GM21529 (cell line): ENCODE measurements around the gene P2RX1.

ENCODE experiments used
- ATAC-seq: cut with Tn5 transposase; IDR thresholded peaks from one replicate; pipeline ENCODE4 v1.9.1; 2021; ENCODE audit not compliant: unreplicated experiment

The P2RX1 gene

DNA sequence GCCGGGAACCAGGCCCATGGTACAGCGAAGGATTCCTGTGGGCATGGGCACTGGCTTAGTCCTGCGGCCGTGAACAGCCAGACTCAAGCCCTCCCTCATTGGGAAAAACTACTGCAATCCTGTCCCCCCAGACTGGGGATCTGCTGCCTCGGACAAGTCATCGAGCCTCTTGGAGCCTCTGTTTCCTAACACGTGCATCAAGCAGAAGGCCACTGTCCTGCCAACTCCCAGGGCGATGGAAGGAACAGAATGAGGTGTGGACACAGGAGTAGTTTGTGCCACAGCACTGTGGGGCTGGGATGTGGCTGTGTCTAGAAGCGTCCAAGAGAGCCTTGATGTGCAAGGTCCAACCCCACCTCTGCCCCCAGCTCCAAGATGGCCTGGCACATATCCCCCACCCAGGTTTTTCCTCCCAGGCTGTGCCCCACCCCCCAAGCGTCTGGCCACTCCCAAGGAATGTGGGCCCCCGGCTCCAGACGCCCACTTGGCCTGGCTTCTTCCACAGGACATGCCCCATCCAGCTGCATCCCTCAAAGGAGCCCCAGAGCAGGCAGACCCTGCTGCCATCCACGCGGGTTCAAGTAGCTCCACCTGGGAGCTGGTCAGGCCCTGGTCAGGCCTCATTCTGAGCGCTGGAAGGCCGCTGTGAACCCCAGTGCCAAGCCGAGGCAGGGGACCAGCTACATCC lies 26.8 kb downstream of the P2RX1 start:
- ATAC-seq = no peak

DNA sequence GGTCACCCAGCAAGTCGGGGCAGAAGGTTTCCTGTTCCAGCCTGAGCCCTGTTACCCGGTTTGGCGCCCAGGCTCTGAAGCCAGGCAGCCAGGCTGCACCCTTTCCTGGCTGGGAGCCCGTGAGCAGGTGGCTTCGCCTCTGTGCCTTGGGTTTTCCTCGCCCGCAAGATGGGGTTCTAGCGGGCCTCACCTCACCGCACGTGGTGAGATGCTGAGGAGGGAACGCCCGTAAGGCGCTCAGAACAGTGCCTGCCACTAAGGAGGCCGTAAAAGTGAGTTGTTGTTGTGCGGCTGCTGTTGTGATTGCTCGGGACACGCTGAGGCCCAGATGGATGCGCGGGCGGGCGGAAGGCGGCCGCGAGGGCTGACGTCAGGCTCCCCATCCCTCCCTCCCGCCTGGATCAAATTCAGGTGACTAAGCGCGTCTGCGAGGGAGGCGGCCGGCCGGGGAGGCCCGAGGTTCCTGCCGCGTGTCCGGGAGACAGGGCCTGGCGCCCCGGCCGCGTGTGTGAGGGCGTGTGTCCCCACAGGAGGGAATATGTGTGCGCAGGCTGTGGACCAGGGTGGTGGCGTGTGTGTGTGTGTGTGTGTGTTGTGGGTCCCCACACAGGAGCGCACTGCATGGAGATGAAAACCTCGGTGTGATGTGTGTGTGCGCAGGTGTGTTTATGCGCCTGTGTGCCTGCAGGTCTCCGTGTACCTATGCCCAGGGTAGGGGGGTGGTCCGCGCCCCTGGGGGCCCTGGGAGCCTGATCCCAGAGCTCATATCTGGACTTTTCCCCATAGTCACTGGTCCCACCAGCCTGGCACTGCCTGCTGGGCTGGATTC lies 27.7 kb downstream of the P2RX1 start:
- no peak for ATAC-seq

DNA sequence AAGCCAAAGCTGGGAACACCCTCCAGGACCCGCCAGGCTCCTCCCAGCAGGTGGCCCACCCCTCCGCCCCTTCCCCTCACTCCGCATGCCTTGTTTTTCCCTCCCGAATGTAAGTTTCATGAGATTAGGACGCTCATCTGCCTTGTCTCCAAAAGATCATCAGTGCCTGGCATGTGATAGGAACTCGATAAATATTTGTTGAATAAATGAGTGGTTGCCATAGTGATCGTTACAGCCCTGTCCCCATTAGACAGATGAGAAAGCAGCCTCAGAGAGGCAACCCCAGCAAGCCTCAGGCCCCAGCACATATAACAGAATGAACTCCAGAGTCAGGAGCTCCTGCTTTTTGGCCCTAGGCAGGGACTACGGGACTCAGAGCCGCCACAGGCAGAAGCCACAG lies 28.5 kb downstream of the P2RX1 start:
- ATAC-seq = no peak

DNA sequence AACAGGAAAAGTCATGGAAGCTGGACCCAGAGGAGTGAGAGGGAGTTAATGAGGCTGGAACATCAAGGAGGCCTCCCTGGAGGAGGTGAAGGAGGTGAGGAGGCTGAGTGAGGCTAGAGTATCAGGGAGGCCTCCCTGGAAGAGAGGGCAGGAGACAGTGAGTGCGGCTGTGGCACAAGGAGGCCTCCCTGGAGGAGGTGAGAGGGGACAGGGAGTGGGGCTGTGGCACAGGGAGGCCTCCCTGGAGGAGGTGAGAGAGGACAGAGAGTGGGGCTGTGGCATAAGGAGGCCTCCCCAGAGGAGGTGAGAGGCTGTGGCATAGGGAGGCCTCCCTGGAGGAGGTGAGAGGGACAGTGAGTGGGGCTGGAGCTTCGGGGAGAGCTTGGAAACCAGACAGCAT lies 28.9 kb downstream of the P2RX1 start:
- no peak for ATAC-seq

DNA sequence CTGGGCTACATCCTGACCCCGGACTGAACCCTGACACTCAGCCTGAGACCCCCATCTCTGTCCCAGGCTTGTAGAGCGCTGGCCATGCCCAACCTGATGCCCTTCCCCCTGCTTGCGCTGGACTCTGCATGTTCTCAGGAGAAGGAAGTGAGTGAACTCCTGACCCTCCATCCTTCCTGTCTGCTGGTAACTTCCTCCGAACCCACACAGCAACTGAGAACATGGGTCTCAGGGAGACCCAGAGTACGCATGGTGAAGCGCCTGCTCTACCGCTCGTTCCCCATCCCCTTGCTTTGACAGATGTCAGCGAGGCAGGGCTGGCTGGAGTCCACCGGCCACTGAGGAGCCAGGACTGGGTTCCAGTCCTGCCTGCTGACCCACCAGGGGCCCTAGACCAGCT lies 29.5 kb downstream of the P2RX1 start:
- no peak for ATAC-seq

DNA sequence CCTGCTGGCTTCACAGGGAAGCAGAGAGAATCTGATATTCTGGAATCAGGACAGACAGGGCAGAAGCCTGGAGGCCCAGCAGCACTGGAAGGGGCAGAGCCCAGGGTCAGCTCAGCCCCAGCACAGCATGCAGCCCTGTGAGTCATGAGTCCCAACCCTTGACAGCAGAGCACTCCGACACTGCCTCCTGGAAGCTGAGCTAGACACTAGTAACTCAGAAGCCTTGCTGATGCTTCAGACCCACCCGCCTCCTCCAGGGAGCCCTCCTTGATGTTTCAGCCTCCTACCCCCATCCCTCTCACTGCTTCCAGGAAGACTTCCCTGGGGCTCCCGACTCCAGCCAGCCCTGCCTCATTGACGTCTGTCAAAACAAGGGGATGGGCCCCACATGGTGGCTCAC lies 30.3 kb downstream of the P2RX1 start:
- no peak for ATAC-seq

DNA sequence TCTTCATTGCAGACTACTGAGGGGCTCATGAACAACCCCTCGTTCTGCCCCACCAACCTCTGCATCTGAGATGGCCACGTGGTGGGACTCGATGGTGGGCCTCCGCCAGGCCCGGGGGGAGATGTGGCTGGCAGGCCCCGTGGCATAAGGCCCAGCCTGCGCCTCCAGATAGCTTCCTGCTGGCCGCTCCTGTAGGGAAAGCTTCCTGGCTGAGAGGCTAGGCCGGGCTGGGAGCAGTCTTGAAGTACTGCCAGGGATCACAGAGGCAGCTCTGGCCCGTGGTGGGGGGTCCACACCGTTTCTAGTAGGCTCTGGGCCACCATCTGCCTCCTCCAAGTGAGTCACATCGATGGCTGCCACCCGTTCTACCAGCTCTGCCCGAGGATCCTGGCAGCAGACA lies 31.0 kb downstream of the P2RX1 start:
- no peak for ATAC-seq

DNA sequence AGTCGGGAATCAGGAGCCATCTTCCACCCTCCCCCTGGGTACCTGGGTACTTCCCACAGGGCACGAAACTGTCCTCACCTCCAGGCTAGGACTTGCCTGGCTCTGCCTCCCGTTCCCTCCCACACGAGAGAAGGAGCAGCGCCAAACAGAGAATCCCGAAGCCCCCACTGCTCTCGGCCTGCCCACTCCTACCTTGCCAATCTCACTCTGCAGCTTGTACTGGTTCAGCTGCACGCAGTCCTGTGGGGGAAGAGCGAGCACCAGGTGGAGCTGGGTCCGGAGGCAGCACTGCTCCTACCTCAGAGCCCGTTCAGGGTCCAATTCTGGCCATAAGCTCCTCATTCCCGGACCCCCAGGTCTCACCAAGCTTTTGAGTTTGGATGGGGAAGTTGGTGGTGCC lies 32.1 kb downstream of the P2RX1 start:
- ATAC-seq = no peak

DNA sequence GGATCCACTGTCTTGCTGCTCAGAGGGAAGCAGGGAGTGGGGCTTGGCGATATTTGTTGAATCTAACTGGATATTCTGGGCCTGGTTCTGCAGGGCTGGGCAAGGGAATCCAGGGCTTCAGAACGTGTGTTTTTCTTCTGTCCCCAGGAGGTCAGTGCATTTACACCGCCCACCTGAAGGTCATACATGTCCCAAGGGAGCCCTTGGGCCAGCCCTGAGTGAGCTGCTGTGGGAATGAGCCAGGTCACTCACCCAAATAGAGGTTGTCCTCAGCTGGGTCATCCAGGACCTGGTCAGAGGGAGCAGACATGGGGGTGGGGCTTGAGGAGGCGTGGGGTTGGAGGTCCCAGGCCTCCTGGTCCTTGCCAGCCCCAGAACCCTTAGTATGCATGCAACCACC lies 34.0 kb downstream of the P2RX1 start:
- no peak for ATAC-seq

DNA sequence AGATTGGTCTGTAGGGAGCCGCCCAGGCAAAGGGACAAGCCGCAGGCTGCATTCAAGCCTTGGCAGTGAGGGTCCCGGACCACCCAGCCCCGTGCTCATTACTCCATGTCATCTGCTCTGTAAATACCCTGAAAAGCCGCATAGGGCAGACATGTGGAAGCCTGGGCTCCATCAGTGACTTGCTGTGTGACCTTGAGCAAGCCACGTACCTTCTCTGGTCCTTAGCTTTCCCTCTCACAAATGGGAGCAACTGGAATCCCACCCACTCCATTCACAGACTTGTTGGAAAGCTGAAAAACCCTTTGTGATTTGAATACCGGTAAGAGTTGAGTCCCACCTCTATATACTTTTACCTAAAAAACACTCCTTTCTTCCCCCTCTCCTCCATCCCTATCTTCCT lies 35.3 kb downstream of the P2RX1 start:
- ATAC-seq = no peak

DNA sequence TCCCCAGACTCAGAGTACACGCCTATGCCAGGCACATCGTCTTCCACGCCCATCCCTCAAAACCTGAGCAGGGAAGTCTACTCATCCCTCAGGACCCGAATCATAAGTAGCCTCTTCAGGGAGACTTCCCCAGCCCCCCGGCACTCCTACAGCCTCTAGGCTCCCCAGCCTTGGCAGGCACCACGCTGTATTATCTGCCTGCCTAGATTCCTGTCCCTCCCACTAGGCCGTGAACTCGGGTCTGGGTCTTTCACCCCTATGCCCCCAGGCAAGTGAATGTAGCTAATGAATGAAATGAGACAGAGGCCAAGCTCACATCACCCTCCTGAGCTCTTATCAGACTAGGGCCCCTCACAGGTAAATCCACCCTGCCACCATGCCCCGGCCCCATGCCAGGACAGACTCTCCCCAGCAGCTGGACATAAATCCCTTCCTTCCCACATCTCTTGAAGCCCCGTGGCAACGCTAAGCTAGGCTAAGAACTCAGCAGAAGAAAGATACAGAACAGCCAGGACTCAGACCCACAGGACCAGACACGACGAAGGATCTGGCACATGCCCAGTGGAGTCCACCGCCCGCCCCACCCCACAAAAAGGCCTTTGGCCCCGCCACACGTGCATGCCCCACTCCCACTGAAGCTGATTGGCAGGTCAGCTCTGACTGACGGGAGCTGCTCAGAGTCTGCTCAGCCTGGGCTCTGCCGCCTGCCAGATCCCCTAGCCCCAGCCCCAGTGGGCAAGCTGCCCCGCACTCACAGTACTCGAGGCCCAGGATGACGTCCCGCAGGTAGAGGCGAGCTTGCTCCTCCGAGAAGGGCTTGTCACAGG lies 36.5 kb downstream of the P2RX1 start:
- no peak for ATAC-seq

DNA sequence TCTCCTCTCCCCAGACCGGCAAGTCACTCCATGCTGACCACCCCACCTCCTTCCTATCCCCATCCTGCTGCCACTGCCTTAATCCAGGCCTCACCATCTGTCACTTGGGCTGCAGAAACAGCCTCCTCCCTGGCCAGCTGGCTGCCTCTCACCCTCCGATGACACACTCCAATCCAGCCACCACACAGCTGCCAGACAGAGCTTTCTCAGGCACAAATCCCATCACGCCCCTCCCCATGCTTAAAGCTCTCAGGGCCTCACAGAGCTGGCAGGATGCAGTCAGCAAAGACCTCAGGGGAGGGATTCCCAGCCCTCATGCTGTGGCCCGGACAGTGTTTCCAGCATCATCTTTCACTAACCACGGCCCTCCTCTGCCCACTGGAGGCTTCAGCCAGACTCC lies 37.1 kb downstream of the P2RX1 start:
- ATAC-seq = no peak

DNA sequence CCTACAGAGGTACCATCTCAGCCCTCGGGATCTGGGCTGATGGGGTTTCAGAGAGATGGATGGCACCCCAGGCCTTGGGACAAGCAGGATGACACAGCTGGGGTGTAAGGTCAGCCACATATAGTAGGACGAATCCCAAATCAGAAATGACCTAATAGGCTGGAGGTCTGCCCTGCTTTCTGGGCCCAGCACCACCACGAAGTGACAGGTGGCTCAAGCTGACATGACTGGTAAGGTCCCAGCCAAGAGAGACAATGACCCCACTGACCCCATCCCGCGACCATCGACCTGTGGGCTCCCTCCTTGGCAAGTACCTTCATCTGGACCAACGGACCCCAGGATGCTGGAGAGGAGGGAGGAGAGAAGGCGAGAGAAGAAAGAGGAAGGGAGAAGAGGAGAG lies 39.0 kb downstream of the P2RX1 start:
- no peak for ATAC-seq

DNA sequence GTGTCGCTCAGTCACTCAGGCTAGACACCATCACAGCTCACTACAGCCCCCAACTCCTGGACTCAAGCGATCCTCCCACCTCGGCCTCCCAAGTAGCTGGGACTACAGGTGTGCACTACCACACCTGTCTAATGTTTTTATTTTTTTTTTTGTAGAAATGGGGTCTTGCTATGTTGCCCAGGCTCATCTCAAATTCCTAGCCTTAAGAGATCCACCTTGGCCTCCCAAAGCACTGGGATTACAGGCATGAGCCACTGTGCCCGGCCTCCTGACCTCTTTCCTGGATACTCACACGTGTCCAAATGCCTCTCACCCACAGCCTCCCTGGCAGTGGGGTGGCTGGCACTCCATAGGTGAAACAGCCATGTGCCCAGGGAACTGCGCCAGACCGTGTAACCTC lies 40.9 kb downstream of the P2RX1 start:
- ATAC-seq = no peak

DNA sequence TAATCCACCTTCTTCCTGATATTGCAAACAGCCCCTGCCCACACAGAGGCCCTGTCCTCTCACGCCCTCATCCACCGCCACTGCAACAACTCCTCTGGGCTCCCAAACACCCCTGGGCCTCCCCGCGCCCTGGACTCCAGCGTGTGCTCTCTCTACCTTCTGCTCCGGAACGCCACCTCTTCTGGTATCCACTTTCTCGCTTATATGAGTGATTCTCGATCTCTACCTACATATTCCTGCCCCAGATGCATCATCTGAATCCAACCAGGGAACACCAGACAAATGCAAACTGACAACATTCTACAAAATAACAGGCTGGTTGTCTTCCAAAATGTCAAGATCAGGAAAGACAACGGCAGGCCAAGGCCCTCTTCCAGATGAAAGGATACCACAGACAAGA lies 42.4 kb downstream of the P2RX1 start:
- ATAC-seq = no peak

DNA sequence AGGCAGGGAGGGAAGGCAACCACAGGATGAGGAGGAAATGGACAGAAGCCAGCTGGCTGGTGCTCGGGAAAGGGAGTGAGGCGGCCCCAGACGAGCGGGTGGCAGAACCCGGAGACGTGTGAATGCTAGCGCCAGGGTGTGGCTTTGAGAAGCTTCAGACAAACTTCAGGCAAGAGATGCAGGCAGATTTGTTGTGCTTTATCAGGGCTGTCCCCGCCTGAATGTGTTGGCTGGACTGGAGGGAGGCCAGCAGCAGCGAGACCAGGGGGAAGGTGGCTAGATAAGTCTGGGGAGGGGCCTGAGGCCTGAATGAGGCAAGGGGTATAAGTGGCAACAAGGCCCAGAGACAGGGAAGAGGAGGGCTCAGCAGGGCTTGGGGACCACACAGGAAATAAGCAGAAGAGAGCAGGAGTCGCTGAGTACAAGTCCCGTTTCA lies 45.4 kb downstream of the P2RX1 start:
- no peak for ATAC-seq

DNA sequence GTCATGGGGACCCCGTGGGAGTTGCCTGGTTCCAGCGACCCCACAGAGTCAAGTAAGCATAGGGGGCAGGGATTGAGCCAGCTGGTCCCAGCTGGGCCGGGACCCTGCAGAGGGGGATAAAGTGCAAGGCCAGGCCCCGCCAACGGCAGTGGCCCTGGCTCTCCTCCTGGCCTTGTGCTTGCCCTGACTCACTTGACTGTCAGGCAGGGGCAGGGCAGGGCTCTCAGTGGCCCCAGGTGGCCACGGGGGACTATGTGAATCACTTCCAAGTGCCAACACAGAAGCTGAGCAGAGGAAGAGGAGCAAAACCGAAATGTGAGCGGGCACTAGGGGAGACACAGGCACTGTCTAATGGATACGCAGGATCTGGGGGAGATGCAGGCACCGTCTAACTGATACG lies 48.7 kb downstream of the P2RX1 start:
- no peak for ATAC-seq

DNA sequence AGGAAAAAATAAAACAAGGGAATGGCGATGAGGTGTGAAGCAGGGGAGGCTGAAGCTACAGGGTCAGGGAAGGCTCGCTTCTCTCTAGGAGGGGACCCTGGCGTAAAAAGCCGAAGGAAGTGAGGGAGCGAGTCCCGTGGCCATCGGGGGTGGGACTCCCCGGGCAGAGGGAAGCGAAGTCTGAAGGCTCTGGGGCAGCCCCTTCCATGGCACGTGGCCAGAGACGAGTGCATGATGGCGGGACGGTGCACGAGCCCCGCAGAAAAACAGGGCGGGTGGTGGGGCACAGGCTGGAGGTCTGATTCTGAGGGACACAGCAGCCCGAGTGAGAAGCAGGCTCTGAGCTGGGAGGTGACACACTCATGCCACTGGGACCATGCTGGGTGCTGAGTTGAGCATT lies 49.2 kb downstream of the P2RX1 start:
- ATAC-seq = no peak

DNA sequence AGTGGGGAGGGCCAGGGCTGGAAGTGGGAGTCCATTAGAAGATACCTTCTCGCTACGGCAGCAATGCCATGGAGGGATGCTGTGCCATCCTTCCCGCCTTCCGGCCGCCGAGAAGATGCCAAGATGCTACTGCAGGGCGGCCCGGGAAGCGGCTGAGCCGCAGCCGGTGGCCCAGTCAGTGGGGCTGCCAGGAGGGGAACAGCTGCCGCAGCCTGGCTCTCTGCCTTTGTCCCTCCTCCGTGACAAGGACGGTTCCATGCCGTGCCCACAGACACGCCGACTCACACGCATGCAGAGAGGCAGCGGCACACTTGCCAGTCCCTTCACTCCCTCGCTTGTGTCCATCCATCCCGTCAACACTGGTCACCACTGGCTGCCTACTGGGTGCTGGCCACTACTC lies 50.0 kb downstream of the P2RX1 start:
- ATAC-seq = no peak

DNA sequence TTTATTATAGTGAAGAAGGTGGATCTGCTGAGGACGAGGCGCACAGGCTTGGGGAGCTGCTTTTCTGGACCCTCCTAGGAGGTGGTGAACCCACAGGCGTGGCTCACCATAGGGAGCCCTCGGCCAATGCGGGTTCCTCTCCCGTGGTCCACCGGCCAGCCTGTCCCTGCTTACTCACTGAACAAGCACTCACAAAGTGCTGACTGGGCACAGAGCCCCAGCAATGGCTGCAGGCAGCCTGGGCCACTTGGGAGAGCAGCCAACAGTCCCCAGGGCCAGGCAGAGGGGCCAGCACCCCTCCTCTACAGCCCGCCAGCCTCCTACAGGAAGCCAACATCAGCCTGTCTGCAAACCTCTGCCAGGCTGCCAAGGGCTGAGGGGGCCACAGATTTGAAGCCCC lies 51.1 kb downstream of the P2RX1 start:
- ATAC-seq = no peak

DNA sequence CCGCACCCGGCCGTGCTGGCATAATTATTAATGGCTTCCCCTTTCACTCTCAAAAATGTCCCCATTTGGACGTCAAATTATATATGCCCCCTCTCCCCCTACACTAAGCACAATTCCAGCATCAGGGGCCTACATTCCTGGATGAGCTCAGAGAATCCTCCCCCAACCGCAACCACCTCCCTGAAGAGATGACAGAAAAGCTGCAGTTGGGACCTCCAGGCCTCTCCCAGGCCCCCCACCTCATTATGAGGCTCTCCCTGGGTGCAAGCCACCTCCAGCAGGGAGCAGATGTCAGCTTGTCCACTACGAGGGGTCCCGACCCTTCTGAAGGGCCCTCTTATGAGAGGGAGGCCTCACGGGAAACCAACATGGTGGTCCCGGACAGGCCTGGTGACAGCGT lies 51.7 kb downstream of the P2RX1 start:
- ATAC-seq = no peak
